Astrocyte of the cerebellum (primary cell): ENCODE measurements around the gene TPRA1.

Source experiments
- DNase-seq: peaks from one replicate; pipeline ENCODE4 v3.0.0-alpha.2; 2011; ENCODE audit warnings: low read depth
- H3K4me3 ChIP-seq: 2 replicates; pipeline ENCODE4 v1.5.1; 2011; ENCODE audit warnings: mild to moderate bottlenecking, low read depth, low read length, moderate library complexity
- CTCF ChIP-seq: IDR thresholded peaks from 2 replicates; pipeline ENCODE4 v1.5.1; 2012; ENCODE audit warnings: low read length, low read depth, moderate library complexity, mild to moderate bottlenecking; ENCODE audit errors: missing control alignments
- in situ Hi-C: cut with HindIII; loops from 2 replicates; pipeline ENCODE4 v1.10.0; 2017; ENCODE audit warnings: low sequenced_read_pairs

Gene TPRA1

GRCh38 chr3:127577448-127577847 lies 13.1 kb downstream of the TPRA1 start:
- no peak overlapping the region for H3K4me3 ChIP-seq
- in situ Hi-C loops: no loop called here
- DNase-seq: no peak
- no peak for TF ChIP-seq CTCF

DNA sequence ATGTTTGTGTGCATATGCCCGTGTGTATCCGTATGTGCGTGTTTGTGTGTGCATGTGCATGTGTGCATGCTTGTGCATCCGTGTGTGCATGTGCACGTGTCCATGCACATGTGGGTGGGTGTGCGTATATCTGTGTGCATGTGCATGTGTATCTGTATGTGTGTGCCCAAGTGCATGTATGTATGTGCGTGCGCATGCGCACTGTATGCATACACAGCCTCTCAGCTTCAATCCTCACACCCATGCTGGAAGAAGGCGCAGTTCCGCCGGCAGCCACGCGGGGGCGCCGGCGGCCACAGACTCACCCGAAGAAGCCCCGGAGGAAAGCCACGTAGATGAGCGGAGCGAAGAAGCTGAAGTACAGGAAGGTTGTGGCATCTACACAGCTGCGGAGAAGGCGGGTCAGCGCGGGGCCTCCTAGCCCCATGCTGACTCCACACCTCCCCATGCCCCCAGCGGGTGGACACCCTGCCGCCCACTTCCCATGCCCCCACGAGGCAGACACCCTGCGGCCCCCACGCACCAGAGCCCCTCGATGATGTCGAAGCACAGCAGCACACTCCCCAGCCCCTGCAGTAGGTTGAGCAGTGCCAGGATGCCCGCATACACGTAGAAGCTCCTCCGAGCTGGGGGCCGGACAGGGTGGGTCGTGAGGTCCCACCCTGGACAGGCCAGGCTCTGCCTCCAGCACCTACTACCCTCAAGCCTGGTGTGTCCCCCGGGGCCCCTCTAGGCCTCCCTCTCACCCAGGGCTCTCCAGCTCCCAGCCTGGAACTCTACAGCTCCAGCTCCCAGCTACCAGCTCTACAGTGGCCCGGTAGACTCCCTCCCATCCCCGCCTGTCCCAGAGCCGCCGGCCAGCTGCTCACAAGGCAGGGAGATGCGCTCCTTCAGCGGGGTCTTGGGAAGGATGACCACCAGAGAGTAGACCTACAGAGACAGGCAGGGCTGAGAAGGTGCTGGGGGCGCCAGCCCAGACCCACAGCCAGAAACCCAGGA lies 15.4 kb downstream of the TPRA1 start:
- peak; percentile 99 for TF ChIP-seq CTCF
- in situ Hi-C loops: no loop called here
- peak; percentile 73 for DNase-seq
- no peak overlapping the region for H3K4me3 ChIP-seq

DNA sequence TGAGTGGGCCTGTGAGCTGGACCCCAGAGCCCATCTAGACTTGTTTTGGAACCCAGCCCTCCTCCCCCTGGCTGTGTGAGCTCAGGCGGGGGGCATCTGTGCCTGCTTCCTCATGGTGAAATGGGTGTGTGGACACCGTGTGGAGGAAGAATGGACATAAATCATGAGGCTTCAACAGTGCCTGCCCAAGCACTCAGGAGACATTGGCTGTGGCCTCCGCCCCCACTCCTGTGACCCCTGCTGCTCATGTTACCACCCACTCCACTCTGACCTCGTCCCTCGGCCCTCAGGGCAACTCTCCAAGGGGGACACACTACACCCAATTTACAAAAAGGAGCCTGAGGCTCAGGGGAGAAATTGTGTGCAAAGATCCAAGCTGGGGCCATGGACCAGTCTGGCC lies 16.6 kb downstream of the TPRA1 start:
- no peak overlapping the region for H3K4me3 ChIP-seq
- in situ Hi-C loops: no loop called here

DNA sequence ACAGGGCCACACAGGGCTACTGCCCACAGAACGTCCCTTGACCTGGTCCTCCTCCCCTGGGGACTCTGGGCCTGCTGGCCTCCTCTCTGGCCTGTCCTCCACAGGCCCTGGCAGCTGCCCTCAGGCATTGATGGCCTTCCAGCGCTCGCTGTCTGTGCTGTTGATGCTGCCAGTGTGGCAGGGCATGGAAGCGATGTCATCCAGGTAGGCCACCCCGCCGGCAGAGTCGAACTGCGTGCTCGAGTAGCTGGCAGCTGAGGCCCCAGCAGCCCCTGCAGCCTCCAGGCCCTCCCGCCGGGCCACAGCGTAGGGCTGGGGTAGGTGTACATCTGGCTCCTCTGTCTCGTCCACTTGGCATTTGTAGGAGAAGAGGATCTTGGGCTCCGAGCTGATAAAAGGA lies 17.1 kb downstream of the TPRA1 start:
- H3K4me3 ChIP-seq: no peak overlapping the region
- in situ Hi-C loops: no loop called here
- TF ChIP-seq CTCF: no peak
- DNase-seq: no peak

More for the DNA sequence above, 16.6 kb downstream of the TPRA1 start:
- no peak for TF ChIP-seq CTCF
- no peak for DNase-seq

DNA sequence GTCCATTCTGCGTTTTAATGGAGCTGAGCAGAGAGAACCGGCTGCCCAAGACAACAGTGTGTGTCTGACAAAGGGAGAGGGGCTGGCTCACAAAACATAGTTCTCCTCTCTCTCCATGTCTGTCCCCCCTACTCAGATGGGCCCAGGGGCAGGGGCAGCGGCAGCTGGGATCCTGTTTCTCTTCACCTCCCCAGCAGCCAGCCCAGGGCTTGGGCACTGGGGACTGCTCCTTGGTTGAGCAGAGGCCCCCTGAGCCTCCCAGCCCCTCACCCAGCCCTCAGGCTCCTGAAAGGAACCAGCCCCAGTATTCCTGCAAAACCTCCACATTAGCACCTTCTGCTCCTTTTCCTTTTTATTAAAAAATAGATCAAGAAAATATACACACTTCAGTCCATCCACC lies 17.8 kb downstream of the TPRA1 start:
- DNase-seq: no peak
- in situ Hi-C loops: no loop called here
- H3K4me3 ChIP-seq: no peak overlapping the region
- no peak for TF ChIP-seq CTCF

DNA sequence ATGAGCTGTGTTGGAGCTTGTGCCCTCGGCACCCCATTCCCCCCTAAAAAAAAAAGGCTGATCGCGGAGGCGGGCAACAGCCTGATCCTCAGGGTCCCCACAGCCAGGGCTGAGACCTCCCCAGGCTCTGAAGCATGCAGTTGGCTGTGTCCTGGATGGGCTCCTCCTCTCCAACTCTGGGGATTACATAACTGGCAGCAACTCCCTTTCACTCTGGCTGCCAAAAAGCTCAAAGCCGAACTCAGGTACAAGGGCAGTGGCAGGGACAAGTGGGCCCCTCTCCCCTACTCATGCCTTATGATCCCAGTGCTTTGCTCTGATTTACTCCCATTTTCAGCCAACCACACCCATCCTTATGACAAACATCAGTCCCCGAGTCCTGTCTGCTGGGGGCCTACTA lies 18.3 kb downstream of the TPRA1 start:
- no peak for TF ChIP-seq CTCF
- no peak for DNase-seq
- H3K4me3 ChIP-seq: no peak overlapping the region
- in situ Hi-C loops: no loop called here
